WTC11 (cell line): ENCODE results near the gene ISG20. TPM values are rescaled to one million over a fixed set of nuclear protein-coding genes. Genes with fewer than 3 reads are reported as not detected.

ENCODE experiments used
- ATAC-seq: fragments of 200-7000 bp; cut with Tn5 transposase; 2 replicates; pipeline ENCODE4 v1.10.0; 2021; ENCODE audit warnings: mild to moderate bottlenecking, moderate library complexity
- CTCF ChIA-PET: fragments of 300-600 bp; sonication (Branson Sonifier 250); formaldehyde crosslinking; loops from one replicate; lab custom pipeline; 2021; ENCODE audit warnings: antibody characterized with exemption; lab: Charles Lee
- POLR2A ChIA-PET: fragments of 350-600 bp; sonication (Branson Sonifier 250); formaldehyde crosslinking; loops from one replicate; lab custom pipeline; 2021; ENCODE audit warnings: antibody characterized with exemption; lab: Charles Lee
- DNase-seq: peaks from one replicate; pipeline ENCODE4 v3.0.0; 2021; ENCODE audit warnings: low spot score
- H3K27ac Mint-ChIP-seq: 2 replicates; pipeline ENCODE4 v1.8.0; 2021; ENCODE audit warnings: mixed read lengths
- H3K27me3 Mint-ChIP-seq: 2 replicates; pipeline ENCODE4 v1.8.0; 2021; ENCODE audit warnings: low read depth, mild to moderate bottlenecking, moderate library complexity, mixed read lengths
- H3K36me3 Mint-ChIP-seq: 2 replicates; pipeline ENCODE4 v1.8.0; 2021; ENCODE audit warnings: mixed read lengths
- H3K4me1 Mint-ChIP-seq: 2 replicates; pipeline ENCODE4 v1.8.0; 2022; ENCODE audit warnings: mixed read lengths
- H3K4me3 Mint-ChIP-seq: 2 replicates; pipeline ENCODE4 v1.8.0; 2021; ENCODE audit warnings: mild to moderate bottlenecking, moderate library complexity, mixed read lengths
- H3K9me3 Mint-ChIP-seq: 2 replicates; pipeline ENCODE4 v1.8.0; 2021; ENCODE audit warnings: mixed read lengths
- E2F1 ChIP-seq: sonication (generic); formaldehyde crosslinking; IDR thresholded peaks from 2 replicates; pipeline ENCODE4 v1.8.0; 2022; ENCODE audit warnings: mild to moderate bottlenecking, missing genetic modification reagents
- FOXP4 ChIP-seq: sonication (generic); formaldehyde crosslinking; IDR thresholded peaks from 2 replicates; pipeline ENCODE4 v1.8.0; 2022; ENCODE audit warnings: mild to moderate bottlenecking, missing genetic modification reagents
- GTF2I ChIP-seq: fragments of 250-450 bp; sonication (Bioruptor Pico); conservative IDR thresholded peaks from 2 replicates; pipeline ENCODE4 v1.4.0; 2021; ENCODE audit warnings: mild to moderate bottlenecking
- IRF1 ChIP-seq: sonication (generic); formaldehyde crosslinking; IDR thresholded peaks from 2 replicates; pipeline ENCODE4 v1.8.0; 2023; ENCODE audit warnings: missing genetic modification reagents
- JAZF1 ChIP-seq: fragments of 250-450 bp; sonication (Bioruptor Pico); IDR thresholded peaks from 2 replicates; pipeline ENCODE4 v1.9.0; 2021; ENCODE audit warnings: moderate library complexity, mild to moderate bottlenecking, inconsistent platforms
- KAT7 ChIP-seq: sonication (generic); formaldehyde crosslinking; IDR thresholded peaks from 2 replicates; pipeline ENCODE4 v1.8.1; 2023; ENCODE audit warnings: missing genetic modification reagents, mild to moderate bottlenecking, borderline replicate concordance
- MLX ChIP-seq: sonication (generic); formaldehyde crosslinking; IDR thresholded peaks from 2 replicates; pipeline ENCODE4 v1.8.1; 2023; ENCODE audit warnings: mild to moderate bottlenecking, missing genetic modification reagents, moderate library complexity
- NR3C1 ChIP-seq: sonication (generic); formaldehyde crosslinking; conservative IDR thresholded peaks from 2 replicates; pipeline ENCODE4 v1.8.1; 2023; ENCODE audit warnings: low read depth, mild to moderate bottlenecking, missing genetic modification reagents
- PRDM15 ChIP-seq: sonication (generic); formaldehyde crosslinking; IDR thresholded peaks from 2 replicates; pipeline ENCODE4 v1.8.0; 2022; ENCODE audit warnings: missing genetic modification reagents
- PREB ChIP-seq: sonication (generic); formaldehyde crosslinking; IDR thresholded peaks from 2 replicates; pipeline ENCODE4 v1.8.1; 2022; ENCODE audit warnings: mild to moderate bottlenecking, missing genetic modification reagents, moderate library complexity, borderline replicate concordance
- SMAD3 ChIP-seq: sonication (generic); formaldehyde crosslinking; IDR thresholded peaks from 2 replicates; pipeline ENCODE4 v1.8.0; 2022; ENCODE audit warnings: missing genetic modification reagents, mild to moderate bottlenecking, borderline replicate concordance
- SMAD4 ChIP-seq: sonication (generic); formaldehyde crosslinking; IDR thresholded peaks from 2 replicates; pipeline ENCODE4 v1.8.0; 2022; ENCODE audit warnings: mild to moderate bottlenecking, missing genetic modification reagents
- TEAD1 ChIP-seq: sonication (generic); formaldehyde crosslinking; IDR thresholded peaks from 2 replicates; pipeline ENCODE4 v1.8.0; 2022; ENCODE audit warnings: mild to moderate bottlenecking, missing genetic modification reagents
- TEAD4 ChIP-seq: sonication (generic); formaldehyde crosslinking; IDR thresholded peaks from 2 replicates; pipeline ENCODE4 v1.8.0; 2022; ENCODE audit warnings: mild to moderate bottlenecking, missing genetic modification reagents
- USF2 ChIP-seq: sonication (generic); formaldehyde crosslinking; IDR thresholded peaks from 2 replicates; pipeline ENCODE4 v1.8.1; 2023; ENCODE audit warnings: mild to moderate bottlenecking, missing genetic modification reagents, moderate library complexity
- ZMAT4 ChIP-seq: fragments of 250-450 bp; sonication (Bioruptor Pico); IDR thresholded peaks from 2 replicates; pipeline ENCODE4 v1.9.0; 2021; ENCODE audit warnings: mild to moderate bottlenecking
- ZNF512 ChIP-seq: sonication (generic); formaldehyde crosslinking; IDR thresholded peaks from 2 replicates; pipeline ENCODE4 v1.8.1; 2022; ENCODE audit warnings: missing genetic modification reagents, borderline replicate concordance
- total RNA-seq: library from RNA; stranded (reverse); gene quantifications from 3 replicates; pipeline ENCODE4 v1.2.3, GENCODE V29; 2021

ISG20 gene
- total RNA-seq, 1 experiment from 2014 or later = 5.6 TPM

- TF ChIP-seq FOXP4 = no peak
- no peak for TF ChIP-seq SMAD3
- no peak for TF ChIP-seq JAZF1 (CRISPR knock-in tag)
- no peak for TF ChIP-seq ZMAT4 (CRISPR knock-in tag)
- no peak for TF ChIP-seq IRF1 (CRISPR knock-in tag)
- no peak for TF ChIP-seq E2F1 (CRISPR knock-in tag)
- TF ChIP-seq KAT7 (CRISPR knock-in tag) = no peak
- TF ChIP-seq PRDM15 (CRISPR knock-in tag) = no peak
These were observed 34.2 kb upstream of the ISG20 start (continued) for GRCh38 chr15:88604381-88605188.

- ATAC-seq (peak; percentile 51), DNase-seq (peak; percentile 85)
- CTCF ChIA-PET = interaction anchor here (1.1 to 1.5 kb wide), 2 partner anchors 8 to 117 kb away, joined by 5 to 13 read pairs; no protein-coding TSS in a partner anchor
- TF ChIP-seq TEAD1 (peak; percentile 94), ZNF512 (CRISPR knock-in tag) (0 out of 2 replicates have a peak, but pooled peaks have one; percentile 54), NR3C1 (CRISPR knock-in tag) (no peak), PREB (peak; percentile 63; the same call in 1 of the 2 replicates), MLX (CRISPR knock-in tag) (peak; percentile 67; the same call in 1 of the 2 replicates), USF2 (0 out of 2 replicates have a peak, but pooled peaks have one; percentile 40), TEAD4 (CRISPR knock-in tag) (peak; percentile 81; the same call in 1 of the 2 replicates), GTF2I (CRISPR knock-in tag) (no peak), SMAD4 (CRISPR knock-in tag) (peak; percentile 94; the same call in 1 of the 2 replicates)
These were observed 33.4 kb upstream of the ISG20 start for GRCh38 chr15:88605189-88606069.

More at GRCh38 chr15:88605189-88606069, 33.4 kb upstream of the ISG20 start:
- Mint-ChIP-seq H3K27me3 (peaks cover 81% of the 10 kb centered on the region), H3K4me3 (peak overlapping the region; percentile 71), H3K9me3 (no peaks in the 10 kb centered on the region), H3K36me3 (no peaks in the 10 kb centered on the region), H3K27ac (no peak overlapping the region), H3K4me1 (peaks cover 61% of the 10 kb centered on the region)
- POLR2A ChIA-PET = interaction anchor here (0.5 to 0.6 kb wide), 2 partner anchors 123 to 603 kb away, joined by 3 to 6 read pairs; no protein-coding TSS in a partner anchor
